GM19397 (cell line): Measurements from ENCODE around the gene SLC39A10.

Experiments used
- ATAC-seq: cut with Tn5 transposase; IDR thresholded peaks from one replicate; pipeline ENCODE4 v1.9.1; 2021; ENCODE audit warnings: mild to moderate bottlenecking, moderate library complexity; ENCODE audit not compliant: unreplicated experiment

SLC39A10 gene, protein sequence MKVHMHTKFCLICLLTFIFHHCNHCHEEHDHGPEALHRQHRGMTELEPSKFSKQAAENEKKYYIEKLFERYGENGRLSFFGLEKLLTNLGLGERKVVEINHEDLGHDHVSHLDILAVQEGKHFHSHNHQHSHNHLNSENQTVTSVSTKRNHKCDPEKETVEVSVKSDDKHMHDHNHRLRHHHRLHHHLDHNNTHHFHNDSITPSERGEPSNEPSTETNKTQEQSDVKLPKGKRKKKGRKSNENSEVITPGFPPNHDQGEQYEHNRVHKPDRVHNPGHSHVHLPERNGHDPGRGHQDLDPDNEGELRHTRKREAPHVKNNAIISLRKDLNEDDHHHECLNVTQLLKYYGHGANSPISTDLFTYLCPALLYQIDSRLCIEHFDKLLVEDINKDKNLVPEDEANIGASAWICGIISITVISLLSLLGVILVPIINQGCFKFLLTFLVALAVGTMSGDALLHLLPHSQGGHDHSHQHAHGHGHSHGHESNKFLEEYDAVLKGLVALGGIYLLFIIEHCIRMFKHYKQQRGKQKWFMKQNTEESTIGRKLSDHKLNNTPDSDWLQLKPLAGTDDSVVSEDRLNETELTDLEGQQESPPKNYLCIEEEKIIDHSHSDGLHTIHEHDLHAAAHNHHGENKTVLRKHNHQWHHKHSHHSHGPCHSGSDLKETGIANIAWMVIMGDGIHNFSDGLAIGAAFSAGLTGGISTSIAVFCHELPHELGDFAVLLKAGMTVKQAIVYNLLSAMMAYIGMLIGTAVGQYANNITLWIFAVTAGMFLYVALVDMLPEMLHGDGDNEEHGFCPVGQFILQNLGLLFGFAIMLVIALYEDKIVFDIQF

DNA sequence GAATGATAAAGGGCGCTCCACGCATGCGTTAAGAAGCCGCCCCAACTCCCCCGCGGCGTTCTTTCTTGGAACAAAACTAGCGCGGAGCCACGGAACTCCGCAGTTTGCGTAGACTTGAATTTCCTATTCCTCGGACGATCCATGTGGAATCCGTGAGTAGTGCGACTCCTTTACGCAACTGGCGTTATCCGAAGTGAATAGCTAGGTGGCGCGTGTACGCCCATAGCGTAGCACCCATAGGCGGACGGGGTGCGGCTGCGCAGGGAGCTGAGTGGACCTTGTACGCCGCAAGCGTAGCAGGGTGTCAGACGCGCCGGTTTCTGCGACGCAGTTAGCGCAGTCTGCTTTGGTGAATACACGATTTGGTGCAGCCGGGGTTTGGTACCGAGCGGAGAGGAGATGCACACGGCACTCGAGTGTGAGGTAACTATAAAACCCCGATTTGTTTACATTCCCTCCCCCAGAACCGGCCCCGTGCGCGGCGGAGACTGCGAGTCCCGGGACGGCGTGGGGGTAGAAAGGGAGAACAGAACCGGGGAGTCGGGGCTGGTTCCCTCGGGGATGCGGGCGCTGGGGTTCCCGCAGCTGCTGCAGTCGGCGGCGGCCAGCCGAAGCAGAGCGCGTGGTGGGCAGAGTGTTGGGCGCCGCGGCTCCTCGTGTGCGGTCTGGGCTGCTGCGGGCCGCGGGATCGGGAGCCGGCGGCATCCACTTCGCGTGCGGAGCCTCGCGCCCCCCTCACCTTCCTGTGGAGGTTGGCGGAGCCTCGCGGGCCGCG, at the start of gene SLC39A10:
Gene SLC39A10, plus strand, starts transcription at position 368 of the 775 bp plus-strand sequence. CDS start 22,817 bp downstream, outside the sequence.
- peak; percentile 75 for ATAC-seq

- ATAC-seq, result no peak
Measured at GRCh38 chr2:195608768-195609454, 48.1 kb upstream of the SLC39A10 start.

- ATAC-seq, result no peak
Measured at GRCh38 chr2:195610717-195611116, 46.3 kb upstream of the SLC39A10 start.

- ATAC-seq, result no peak
Measured at GRCh38 chr2:195612611-195613495, 44.2 kb upstream of the SLC39A10 start.

DNA sequence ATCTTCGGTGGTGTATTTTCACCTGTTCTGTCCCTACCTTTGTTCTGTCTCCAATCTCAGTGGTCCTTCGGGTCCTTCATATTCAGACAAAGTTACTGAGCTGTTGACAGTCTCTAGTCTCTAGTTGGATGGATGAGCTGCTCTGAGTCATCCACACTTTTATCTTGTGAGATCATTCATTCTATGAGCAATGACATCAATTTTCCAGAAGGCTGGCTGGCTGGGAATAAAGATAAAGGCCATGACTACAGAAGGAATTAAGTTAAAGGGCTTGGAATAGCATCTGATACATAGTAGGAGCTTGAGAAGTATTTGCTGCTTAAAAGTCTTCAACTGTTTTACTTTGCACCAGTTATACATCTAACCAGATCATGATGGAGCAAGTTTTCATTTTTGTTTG, 43.1 kb upstream of the SLC39A10 start:
- no peak for ATAC-seq

DNA sequence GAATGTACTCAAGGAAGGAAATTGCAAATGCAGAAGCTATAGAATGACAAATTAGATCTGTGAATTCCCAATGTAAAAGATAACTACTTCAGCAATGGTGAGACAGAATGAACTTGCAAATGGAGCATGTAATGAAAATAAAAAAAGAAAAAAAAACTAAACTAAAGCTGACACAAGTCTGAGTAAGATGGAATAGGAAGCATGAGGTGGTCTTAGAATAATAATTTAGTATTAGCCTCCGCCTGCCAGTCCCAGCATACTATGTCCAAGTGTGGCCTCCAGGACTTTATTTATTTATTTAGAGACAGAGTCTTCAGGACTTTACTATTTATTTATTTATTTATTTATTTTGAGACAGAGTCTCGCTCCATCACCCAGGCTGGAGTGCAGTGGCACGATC, 37.4 kb upstream of the SLC39A10 start:
- no peak for ATAC-seq

DNA sequence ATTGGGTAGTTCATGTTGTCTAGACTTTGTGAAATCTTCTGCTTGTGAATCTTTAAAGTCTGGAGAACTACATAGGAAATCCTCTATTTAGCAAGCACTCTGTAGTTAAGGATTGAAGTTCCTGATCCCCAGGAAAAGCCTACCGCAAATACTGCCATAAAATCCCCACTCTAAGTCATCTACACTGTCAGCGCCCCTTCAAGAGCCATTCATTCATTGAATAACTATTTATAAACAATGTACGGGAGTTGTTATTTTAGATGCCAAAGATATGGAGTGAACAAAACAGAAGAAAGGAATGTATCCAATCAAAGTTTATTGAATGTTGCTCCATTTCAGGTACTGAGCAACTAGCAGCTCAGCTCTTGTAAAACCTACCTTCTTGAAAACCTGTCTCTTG, 36.5 kb upstream of the SLC39A10 start:
- ATAC-seq, result no peak

DNA sequence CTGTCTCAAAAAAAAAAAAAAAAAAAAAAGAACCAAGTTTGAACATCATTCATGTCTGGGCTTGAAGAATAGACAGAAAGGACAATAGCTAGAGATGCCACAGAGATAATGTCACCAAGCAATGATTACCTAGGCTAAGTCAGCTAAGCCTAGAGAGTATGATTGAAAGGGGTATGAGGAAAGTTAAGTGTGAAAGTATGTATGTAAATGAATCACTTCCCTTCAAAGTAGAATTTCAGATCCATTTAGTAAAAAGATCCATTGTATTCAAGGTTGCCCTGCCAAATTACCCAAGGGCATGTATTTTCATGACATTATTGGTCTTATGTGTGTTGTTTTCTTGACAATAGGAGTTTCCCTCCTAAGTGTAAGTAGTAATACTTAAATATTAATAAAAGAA, 34.1 kb upstream of the SLC39A10 start:
- peak; percentile 58 for ATAC-seq

- ATAC-seq, result no peak
Measured at GRCh38 chr2:195626507-195626906, 30.5 kb upstream of the SLC39A10 start.

GRCh38 chr2:195628666-195629065, 28.4 kb upstream of the SLC39A10 start:
- ATAC-seq, result no peak

GRCh38 chr2:195632856-195633572, 24.0 kb upstream of the SLC39A10 start:
- ATAC-seq, result no peak

- no peak for ATAC-seq
Measured at GRCh38 chr2:195633573-195633870, 23.5 kb upstream of the SLC39A10 start.

DNA sequence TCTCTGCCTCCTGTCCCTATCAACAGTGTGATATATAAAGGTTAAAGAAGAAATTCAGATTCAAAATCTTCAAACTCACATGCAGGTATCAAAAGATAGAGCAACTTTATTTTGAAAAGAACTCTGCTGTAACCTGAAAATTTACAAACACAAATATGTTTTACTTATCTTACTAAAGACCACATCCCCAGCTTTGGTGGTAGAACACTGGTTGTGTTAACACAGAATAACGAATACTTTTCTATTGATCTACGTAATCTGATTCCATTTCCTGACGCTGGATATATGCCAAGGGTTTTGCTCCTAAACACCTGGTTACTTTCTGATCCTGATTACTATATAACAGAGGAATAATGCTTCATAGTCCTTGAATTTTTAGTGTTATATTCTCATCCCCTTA, 23.1 kb upstream of the SLC39A10 start:
- ATAC-seq, result no peak

GRCh38 chr2:195636890-195637289, 20.1 kb upstream of the SLC39A10 start:
- no peak for ATAC-seq

DNA sequence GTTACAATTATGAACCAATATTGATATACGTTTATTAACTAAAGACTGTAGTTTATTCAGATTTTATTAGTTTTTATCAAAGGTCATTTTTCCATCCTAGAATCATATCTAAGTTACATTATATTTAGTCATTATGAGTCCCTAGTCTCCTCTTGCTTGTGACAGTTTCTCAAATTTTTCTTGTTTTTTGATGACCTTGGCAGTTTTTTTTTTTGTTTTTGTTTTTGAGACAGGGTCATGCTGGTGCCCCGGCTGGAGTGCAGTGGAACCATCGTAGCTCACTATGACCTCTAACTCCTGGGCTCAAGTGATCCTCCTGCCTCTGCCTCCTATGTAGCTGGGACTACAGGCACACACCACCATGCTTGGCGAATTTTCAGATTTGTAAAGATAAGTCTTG, 18.3 kb upstream of the SLC39A10 start:
- ATAC-seq, result no peak

- no peak for ATAC-seq
Measured at GRCh38 chr2:195639238-195639858, 17.7 kb upstream of the SLC39A10 start.

DNA sequence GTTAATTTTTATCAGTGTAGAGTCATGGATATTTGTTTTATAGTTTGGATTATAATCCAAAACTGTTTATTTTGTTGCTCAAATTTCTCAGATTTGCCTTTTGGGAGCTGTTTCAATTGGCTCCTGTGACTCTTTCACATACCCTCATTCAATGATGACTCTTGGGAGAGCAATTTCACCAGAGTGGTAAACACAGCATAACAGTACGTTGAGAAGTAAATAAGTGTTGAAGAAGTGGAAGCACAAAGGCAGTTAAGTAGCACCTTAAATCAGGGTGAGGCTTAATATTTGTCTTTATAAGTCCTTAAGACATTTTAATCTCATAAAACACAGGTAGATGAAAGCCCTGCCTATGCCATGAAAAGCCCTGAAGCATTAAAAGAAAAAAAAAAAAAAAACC, 17.1 kb upstream of the SLC39A10 start:
- no peak for ATAC-seq

DNA sequence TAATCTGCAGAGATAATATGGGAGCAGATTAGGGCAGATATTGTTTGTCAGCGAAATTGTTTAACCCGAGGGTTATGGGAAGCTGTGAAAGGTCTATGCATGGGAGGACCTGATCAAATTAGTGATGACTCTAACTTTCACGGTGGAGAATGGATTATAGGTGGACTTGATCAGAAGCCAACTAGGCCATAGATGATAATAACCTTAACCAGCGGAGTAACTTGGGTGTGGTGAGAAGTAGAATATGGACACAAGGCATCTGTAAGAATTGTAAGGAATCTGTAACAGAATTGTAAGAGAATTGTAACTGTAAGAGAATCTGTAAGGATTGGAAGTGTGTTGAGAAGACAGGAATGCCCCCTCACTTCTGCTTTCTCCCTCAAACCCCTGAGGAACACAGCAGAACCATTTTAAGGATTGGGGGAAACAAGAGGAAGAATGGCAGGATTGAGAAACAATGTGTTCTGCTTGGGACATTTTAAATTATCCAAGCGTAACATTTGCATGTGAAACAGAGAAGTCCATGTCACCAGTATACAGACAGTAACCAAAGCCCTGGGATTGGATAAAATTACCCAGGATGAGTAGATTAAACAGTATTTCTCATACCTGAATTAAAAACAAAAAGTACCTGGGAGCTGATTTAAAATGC, 14.9 kb upstream of the SLC39A10 start:
- no peak for ATAC-seq
